ENCODE measurements around the gene ATP8A2.

DNA sequence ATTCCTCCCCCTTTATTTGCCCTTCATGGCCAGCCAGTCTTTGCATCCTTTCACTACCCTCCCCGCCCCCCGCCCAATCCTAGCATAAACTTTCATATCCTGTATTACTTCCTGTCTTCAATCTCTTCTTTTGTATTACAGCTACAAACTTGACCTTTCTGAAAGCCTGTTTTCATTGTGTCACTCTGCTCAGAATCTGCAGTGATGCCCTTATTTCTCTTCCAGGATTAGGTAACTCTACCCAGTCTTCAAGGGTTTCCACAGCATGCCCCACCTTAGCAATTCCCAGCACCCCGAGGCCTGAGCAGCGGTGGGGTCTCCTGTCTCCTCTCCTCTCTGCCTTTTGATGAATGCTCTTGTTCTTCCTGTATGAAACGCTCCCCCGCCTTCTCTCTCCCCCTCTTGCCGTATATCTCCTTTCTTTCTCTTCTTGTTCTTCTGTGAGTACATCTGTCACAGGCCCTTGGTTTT, 534.5 kb downstream of the ATP8A2 start:
- TF ChIP-seq, protein P1, sequence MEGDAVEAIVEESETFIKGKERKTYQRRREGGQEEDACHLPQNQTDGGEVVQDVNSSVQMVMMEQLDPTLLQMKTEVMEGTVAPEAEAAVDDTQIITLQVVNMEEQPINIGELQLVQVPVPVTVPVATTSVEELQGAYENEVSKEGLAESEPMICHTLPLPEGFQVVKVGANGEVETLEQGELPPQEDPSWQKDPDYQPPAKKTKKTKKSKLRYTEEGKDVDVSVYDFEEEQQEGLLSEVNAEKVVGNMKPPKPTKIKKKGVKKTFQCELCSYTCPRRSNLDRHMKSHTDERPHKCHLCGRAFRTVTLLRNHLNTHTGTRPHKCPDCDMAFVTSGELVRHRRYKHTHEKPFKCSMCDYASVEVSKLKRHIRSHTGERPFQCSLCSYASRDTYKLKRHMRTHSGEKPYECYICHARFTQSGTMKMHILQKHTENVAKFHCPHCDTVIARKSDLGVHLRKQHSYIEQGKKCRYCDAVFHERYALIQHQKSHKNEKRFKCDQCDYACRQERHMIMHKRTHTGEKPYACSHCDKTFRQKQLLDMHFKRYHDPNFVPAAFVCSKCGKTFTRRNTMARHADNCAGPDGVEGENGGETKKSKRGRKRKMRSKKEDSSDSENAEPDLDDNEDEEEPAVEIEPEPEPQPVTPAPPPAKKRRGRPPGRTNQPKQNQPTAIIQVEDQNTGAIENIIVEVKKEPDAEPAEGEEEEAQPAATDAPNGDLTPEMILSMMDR (IDR thresholded peaks at IDR 0.05), result no peak
- TF ChIP-seq POLR2A (IDR thresholded peaks at IDR 0.05), result no peak

Data from upper lobe of left lung (tissue), 4 donors.